ENCODE data around the gene CLTCL1.
"Not testable (repeated sequence)": the region's sequence is repeated elsewhere in the genome, so short reads cannot be mapped to it uniquely, and the experiment has no call there.

Gene CLTCL1

DNA sequence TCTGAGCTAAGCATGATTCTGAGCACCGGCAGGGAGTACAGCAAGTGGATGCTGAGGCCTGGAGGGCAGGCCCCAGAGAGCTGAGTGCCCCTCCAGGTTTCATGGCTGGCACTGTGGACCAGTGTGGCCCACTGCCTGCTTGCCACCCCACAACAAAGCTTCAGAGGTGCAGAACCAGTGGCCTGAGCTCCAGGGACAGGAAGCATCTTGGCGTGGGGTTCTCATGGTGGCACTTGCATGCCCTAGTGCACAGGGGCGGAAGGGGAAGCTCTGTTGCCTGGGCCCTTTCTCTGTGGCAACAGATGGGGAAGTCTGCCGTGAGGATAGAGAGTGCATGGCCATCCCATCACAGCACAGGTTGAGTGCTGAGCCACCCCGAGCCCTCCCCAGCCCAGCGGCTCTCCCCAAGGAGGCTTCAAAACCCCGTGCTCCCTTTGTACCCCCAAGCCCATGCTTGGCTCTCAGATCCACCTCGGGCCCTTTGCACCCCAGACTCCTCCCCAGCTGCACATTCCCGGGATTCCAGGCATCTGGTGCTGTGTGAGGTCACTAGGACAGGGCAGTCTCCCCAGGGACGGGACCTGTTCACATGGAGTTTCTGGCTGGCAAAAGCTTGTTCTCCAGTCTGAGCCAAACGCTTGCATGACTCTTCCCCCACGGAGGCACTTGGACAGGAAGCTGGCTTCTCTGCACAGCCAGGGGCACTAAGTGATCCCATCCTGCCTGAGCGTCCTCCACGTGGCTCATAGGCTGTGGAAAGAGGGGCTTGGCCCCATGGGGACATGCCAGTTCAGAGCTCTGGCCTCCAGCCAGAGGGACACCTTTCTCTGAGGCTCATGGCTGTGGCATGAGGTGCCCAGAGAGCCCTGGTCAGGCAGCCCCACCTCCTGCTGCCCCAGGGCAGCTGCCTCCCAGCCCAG is 117.2 kb downstream of the CLTCL1 start:
- DNase-seq = no peak

DNA sequence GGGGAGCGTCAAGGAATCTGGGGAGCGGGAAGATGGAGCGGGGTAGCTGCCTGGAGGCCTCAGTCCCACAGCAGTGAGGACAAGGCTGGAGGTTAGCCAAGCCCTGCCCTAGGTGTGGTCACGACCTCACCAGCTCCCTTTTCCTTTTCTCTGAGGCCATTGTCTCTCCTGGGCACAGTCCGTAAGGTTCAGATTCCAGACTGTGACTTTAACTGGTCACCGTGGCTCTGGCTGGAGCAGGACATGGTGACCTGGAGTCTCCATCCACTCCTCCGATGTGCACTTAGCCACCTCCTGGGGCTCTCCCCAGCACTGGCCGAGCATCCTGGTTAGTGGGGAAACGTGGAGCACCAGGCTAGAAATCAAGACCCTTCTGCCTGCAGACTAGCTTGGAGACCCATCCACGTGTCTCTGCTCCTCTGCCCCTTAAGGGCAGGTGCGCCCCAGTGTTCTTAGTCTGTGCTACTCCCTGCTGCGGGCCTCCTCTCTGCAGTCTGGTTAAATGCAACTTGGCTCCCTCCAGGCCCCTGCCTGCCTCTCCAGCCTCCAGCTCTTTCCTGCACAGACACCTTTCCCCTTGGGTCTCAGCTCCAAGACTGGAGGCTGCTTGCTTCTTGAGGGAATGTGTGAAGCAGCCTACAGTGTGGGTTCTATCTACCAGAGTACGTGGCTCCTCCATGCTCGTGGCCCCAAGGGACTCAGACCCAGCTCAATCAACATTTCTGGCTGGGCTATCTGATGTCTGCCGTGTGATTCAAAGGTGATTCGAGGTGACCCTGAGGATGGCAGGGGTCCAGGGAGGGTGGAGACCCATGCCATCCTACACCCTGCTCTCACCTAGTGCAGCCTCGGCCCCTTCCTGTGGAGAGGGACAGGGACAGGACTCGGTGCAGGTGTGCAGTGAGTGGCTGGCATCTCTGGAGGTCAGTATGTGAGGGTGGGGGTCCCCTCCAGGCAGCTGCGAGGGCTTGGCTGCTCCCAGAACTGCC is 118.2 kb downstream of the CLTCL1 start:
- no peak for DNase-seq

DNA sequence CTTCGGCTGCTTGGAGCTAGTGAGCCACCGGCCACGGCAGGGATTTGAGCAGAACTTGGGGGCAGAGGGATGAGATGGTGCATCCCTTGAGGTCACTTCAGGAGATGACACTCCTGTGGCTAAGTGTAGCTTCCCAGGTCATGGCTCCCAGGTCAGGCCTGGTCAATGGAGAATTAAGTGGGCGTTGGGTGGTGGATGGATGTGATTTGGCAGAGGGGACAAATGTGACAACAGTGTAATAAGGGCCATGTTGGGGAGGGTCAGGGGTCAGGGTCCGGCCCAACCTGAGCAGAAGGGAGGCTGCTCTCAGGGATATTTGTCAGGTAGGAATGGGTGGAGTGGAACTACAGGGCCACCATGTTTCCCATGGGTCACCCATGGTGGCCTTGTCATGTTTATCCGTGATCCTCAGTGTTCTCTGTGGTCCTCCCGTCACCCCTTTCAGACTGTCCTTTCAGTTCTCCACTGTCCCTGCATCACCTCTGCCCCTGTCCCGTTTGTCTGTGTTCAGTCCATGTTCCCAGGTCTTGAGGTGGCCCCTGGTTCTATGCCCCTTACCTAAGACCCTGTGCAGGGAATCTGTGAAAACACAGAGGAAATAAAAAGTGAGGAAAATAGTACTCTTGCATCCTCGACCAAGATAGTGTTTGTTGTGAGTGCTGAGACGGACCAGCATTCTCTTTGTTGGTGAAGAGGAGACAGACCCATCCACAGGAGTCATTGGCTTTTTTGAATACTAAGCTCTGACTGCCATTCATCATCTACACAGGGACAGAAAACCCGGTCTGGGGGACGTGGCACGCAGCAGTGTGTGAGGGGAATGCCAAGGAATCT is 119.1 kb downstream of the CLTCL1 start:
- no peak for DNase-seq

GRCh38 chr22:19169947-19170318 is 121.6 kb downstream of the CLTCL1 start:
- DNase-seq = no peak

DNA sequence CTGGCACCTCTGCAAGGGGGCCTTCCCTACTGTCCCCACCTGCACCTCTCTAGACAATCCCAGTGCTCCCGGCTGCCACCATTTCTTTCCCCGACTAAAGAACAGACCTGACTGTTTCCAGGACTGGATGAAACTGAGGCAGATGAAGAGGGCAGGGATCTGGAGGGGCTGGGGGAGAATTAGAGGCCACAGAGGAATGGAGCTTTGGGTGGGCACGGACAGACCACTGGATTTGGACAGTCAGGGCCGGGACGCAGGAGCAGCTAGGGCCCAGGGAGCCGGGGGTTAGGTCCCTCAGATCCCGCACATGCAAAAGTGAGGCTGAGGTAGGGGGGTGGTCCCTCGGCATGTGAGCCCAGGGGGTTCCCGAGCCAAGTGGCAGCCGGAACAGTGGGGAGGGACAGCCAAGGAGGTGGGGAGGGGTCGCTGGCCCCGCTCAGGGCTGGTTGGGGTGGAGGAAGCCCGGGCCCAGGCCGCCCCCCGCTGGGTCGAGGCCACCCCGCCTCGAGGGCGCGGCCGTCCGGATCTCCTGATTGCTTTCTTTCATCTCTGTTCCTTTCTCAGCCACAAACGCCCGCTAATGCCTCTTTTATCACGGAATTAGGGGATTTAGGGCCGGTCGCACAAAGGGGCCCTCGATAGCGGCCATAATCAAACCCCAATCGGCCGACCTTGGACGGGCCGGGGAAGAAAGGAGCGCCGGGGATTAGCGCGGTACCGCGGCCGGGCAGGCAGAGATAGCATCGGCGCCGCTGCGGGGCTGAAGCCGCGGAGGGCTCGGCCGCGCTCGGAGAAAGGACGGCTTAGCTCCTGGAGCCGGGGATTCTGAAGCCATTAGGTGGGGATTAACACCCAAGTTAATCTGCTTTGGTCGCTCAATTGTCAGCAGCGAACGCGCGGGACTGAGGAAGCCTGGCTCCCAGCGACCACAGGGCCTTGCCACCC is 122.2 kb downstream of the CLTCL1 start:
- no peak for DNase-seq

DNA sequence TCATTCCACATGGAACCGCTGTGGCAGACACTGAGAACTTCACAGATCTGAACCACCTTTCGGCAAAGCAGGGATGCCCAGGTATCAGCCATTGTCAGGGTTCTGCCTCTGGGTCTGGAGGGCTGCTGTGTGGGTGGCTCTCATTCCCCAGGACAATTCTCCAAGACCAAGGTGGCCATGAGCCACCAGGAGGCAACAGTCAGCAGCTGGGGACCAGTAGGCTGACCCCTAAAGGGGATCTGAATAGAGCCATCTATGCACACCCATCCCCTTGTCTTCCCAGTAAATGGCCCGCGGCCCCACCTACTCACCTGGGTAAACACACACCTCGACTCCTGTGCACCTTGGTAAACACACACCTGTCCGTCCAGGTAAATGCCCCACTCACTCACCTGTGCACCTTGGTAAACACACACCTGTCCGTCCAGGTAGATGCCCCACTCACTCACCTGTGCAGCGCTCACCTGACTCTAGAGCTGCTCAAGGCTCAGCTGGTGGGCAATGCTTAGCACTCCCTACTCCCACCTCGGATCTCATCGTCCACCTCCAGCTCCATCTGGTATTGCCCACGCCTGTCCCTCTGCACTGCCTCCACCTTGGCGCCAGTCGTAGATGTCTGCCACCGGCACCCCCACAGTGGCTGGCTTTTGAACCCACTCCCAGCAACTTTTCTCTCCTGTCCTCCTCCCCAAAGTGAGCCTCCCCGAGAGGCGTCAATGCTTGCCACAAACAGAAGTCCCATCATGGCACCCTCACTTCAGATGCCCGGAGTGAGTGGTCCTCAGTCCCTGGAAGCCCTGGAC is 123.2 kb downstream of the CLTCL1 start:
- DNase-seq = no peak

- no peak for DNase-seq
Measured at GRCh38 chr22:19167106-19167869, 124.2 kb downstream of the CLTCL1 start.

DNA sequence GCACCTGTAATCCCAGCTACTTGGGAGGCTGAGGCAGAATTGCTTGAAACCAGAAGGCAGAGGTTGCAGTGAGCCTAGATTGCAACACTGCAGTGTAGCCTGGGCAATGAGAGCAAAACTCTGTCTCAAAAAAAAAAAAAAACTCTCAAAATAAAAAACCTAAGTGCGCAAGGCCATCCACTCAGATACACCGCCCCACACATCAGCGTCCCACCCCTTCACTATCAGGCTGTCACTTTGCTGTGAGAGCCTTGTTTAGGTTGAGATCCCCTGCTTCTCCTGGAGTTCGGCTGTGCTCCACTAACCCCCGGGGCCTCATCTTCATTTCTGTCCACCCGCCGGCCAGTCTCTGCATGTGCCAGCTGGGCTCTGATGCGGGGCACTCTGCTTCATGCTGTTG is 125.1 kb downstream of the CLTCL1 start:
- DNase-seq = no peak

DNA sequence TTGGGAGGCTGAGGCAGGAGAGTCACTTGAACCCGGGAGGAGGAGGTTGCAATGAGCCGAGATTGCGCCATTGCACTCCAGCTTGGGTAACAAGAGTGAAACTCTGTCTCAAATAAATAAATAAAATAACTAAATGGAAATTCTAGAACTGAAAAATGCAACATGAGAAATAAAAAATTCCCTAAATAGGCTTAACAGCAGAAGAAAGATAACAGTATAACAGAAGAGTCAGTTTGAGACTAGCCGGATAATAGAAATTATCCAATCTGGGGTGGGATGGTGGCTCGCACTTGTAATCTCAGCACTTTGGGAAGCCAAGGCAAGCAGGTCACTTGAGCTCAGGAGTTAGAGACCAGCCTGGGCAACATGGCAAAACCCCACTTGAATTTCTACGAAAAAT is 127.1 kb downstream of the CLTCL1 start:
- DNase-seq = no peak

- DNase-seq = not testable (repeated sequence)
Measured at GRCh38 chr22:19158649-19159048, 132.9 kb downstream of the CLTCL1 start.

GRCh38 chr22:19156109-19156508 is 135.4 kb downstream of the CLTCL1 start:
- DNase-seq = not testable (repeated sequence)

- no peak for DNase-seq
Measured at GRCh38 chr22:19152942-19153883, 138.3 kb downstream of the CLTCL1 start.

DNA sequence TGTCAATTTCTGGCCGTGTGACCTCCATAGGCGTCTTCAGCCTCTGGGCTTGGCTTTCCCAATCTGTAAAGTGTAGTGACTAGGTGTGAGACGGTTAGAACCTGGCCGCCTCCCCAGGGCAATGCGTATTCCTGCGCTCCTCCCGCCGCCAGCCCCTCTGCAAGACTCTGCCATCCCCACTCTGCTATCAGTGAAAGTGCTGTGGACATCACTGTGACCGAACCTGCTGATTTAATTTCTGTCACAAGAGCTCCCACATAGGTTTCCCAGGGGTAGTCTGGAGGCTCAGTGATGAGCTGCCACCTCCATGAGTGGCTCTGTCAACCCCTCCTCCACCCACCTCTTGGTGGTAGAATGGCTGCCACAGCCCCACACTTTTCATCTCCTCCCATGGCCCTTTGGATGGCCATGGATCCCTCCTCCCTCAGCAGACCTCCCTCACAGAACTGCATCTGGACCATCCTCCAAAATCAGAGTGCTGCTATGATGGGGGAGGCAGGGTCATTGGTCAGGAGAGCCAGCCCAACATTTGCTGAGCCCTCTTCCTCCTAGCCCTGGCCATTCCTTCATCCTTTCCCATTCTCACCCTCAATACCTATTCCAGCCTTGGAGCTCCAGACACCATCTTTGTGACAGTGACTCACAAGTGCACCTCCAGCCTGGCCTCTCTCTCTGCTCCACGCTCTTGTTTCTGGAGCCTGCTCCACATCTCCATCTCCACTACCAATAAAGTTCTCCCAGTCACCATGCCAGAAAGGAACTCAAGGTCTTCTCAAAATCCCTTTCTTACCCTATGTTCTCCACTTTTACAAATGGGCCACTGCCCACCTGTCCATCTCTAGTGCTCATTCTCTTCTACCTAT is 140.0 kb downstream of the CLTCL1 start:
- DNase-seq = no peak

DNA sequence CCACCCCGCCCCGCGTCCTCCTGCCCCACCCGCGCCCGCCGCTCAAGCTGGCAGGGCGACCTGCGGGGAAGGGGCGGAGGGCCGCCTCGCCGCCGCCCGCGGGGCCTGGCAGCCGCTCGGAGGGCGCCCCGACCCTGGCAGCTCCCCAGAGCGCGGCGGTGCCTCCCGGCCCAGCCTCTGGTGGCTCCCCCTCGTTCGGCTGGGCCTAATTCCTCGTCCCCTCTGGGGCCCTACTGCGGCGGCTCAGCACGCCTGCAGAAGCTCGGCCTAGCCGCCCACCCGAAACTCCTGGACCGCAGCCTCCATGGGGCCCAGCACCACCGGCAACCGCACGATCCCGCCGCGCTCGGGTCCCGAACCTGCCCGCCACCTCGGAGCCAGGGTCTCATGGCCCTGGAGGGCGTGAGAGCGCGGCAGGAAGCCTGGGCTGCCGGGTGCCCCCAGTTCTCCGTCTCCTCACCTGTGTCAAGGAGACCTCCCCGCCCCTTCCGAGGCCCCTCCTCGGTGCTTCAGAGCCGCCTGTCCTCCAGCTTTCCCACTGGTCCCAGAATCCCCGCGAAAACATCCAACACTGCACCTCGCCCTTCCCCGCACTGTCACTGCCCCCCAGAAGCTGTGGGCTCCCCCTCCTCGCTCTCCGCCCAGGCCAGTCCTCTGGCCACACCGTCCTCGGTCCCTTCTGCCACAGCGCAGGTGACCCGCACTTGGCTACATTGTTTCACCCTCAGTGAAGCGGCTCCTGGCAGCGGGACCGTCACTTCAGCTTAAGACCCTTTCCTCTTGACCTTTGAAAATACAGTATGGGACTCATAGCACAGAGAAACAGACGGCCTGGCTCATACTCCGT is 140.8 kb downstream of the CLTCL1 start:
- no peak for DNase-seq

- no peak for DNase-seq
Measured at GRCh38 chr22:19149991-19150390, 141.5 kb downstream of the CLTCL1 start, which contains the start of gene GSC2. Gene GSC2 (minus strand): TSS chr22:19150292. CDS start chr22:19150283, 9 bp downstream.

All from NCI-H446 treated with DMSO at 0.1 percent for 48 hours (cell line).